ENCODE measurements around the gene SPATA31E1. TPM values are rescaled to one million over a fixed set of nuclear protein-coding genes. Genes with fewer than 3 reads are reported as not detected.

Gene SPATA31E1
- not detected for total RNA-seq
- polyA plus RNA-seq (ENCODE audit: insufficient read length in 6 of 6) = under 1 TPM in 1 of 6 donors, not detected in 5; 0.04 TPM
- long read RNA-seq, donor 1 = 0 reads
- long read RNA-seq, donor 2 = 0 reads
- long read RNA-seq, donor 3 = 0 reads
- long read RNA-seq, donor 4 = 0 reads
- long read RNA-seq, donor 5 = 0 reads
- long read RNA-seq, donor 6 = 0 reads
- long read RNA-seq, donor 7 = 0 reads
- long read RNA-seq, donor 8 = 0 reads
- long read RNA-seq, donor 9 = 0 reads
- long read RNA-seq, donor 10 = 0 reads
- long read RNA-seq, donor 11 = 0 reads
- long read RNA-seq, donor 12 = 0 reads

DNA sequence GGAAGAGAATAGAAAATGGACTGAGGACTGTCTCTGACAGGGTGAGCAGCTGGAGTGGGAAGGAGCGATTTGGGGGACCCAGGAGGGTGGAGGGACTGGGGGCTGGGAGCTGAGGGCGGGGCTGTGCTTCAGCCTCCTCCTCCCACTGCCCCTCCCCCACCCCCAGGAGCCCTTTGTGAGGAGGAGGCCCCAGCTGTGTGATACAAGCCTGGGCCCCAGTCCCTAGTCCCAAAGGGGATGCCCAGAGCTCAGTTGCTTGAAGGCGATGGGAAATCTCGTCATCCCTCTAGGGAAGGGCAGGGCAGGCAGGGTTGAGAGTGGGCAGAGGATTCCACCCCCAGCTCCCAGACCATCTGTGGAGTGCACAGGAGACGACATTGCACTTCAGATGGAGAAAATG is at the start of gene SPATA31E1:
Gene SPATA31E1, plus strand, starts transcription at position 251 of the 400 bp plus-strand sequence. Its CDS starts 15 bp downstream, at position 266.
- no peaks in the 10 kb centered on the region for H3K9me3 ChIP-seq
- H3K4me3 ChIP-seq = no peak within 1 kb of the TSS
- intact Hi-C loops (cut with DNase I) = no loop called here
- H3K27ac ChIP-seq = no peak within 1 kb of the TSS
- TF ChIP-seq, protein P1, sequence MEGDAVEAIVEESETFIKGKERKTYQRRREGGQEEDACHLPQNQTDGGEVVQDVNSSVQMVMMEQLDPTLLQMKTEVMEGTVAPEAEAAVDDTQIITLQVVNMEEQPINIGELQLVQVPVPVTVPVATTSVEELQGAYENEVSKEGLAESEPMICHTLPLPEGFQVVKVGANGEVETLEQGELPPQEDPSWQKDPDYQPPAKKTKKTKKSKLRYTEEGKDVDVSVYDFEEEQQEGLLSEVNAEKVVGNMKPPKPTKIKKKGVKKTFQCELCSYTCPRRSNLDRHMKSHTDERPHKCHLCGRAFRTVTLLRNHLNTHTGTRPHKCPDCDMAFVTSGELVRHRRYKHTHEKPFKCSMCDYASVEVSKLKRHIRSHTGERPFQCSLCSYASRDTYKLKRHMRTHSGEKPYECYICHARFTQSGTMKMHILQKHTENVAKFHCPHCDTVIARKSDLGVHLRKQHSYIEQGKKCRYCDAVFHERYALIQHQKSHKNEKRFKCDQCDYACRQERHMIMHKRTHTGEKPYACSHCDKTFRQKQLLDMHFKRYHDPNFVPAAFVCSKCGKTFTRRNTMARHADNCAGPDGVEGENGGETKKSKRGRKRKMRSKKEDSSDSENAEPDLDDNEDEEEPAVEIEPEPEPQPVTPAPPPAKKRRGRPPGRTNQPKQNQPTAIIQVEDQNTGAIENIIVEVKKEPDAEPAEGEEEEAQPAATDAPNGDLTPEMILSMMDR (IDR thresholded peaks at IDR 0.05) = no peak
- H3K4me1 ChIP-seq = no peaks in the 10 kb centered on the region
- ATAC-seq (no peak), DNase-seq (no peak)
- H3K27me3 ChIP-seq = no peaks in the 10 kb centered on the region
- no peaks in the 10 kb centered on the region for H3K36me3 ChIP-seq

DNA sequence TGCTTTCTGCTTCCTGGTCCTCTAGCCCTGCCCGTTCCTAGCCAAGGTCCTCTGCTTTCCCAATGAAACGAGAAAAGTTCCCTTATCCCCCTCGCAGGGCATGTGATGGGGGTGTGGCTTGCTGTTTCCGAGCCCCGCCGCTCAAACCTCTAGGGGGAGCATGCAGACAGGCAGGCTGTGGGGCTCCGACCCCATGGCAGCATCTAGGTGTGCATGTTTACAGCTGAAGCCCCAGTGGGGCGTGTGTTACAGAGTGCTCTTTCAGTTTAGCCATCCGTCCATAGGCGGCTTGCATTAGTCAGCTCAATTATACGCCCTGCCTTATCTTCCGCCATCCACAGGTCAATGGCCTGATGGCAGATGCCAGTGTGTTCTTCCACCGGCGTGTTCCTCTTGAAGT is 48.3 kb upstream of the SPATA31E1 start:
- H3K4me1 ChIP-seq = no peaks in the 10 kb centered on the region
- intact Hi-C loops (cut with DNase I) = no loop called here
- no peaks in the 10 kb centered on the region for H3K9me3 ChIP-seq
- no peak overlapping the region for H3K4me3 ChIP-seq
- no peaks in the 10 kb centered on the region for H3K36me3 ChIP-seq
- peaks cover 0 to 18% of the 10 kb centered on the region in 2 donors for H3K27me3 ChIP-seq
- no peak overlapping the region for H3K27ac ChIP-seq
- no peak for DNase-seq
- ATAC-seq = no peak
- TF ChIP-seq, protein P1 (IDR thresholded peaks at IDR 0.05) = no peak

DNA sequence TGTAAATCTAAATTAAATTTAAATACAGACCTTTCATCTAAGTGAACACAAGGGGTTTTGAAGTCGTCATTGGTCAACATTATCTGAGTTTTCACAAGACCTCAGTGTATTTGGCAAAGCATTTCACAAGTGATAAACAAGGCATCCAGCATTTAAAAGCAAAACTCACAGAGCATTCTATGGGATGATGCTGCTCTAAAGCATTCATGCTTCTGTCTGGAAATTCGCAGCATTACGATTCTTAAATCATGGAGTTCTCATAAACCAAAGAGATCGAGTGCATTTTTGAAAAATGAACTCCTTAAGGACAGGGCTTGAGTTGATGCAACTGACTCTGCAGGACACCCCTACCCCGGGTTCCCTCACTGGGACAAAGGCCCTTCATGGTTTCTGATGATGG is 46.1 kb upstream of the SPATA31E1 start:
- intact Hi-C loops (cut with DNase I) = no loop called here
- ATAC-seq = no peak
- no peak for DNase-seq
- Histone ChIP-seq H3K4me1 (no peaks in the 10 kb centered on the region), H3K4me3 (no peak overlapping the region), H3K27ac (no peak overlapping the region), H3K9me3 (no peaks in the 10 kb centered on the region), H3K36me3 (no peaks in the 10 kb centered on the region), H3K27me3 (peaks cover 0 to 18% of the 10 kb centered on the region in 2 donors)
- TF ChIP-seq, protein P1 (IDR thresholded peaks at IDR 0.05) = no peak

DNA sequence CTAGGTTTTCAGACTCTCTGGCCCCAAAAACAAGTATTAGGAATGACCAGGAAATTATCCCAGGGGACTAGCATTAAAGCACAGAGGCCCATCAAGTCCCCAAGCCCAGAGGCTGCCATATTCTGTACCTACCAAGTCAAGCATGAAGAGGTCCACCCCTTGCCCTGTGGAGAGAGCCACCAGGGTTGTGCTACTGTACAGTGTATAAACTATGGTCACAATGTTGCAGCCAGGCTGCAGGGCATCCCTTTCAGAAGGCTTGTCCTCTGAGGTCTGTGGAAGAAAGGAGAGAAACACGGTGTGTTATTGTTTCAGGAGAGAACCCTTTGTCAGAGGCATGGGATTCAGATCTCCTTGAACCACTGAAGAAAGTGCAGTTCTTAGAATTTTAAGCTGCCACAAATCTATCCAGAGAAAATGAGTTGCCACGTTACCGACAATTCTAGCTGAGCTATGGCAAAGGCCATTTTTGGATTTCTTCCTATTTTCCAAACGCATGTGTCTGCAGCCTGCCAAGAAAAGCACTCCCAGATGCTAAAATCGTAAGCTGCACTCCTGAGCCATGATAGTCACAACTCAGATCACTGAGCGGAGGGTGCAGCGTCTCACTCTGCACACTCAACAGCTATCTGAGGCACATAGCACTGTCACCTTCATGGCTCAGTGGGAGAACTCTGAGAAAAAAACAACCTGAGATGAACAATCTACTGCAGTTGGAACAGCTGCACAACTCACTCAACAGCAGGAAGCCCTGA is 45.5 kb upstream of the SPATA31E1 start:
- no peak overlapping the region for H3K4me3 ChIP-seq
- H3K4me1 ChIP-seq = no peaks in the 10 kb centered on the region
- no peak overlapping the region for H3K27ac ChIP-seq
- ATAC-seq = no peak
- peak in 2 of 4 donors; percentile 31 to 41 for DNase-seq
- intact Hi-C loops (cut with DNase I) = no loop called here
- H3K36me3 ChIP-seq = no peaks in the 10 kb centered on the region
- H3K27me3 ChIP-seq = peaks cover 0 to 18% of the 10 kb centered on the region in 2 donors
- H3K9me3 ChIP-seq = no peaks in the 10 kb centered on the region
- TF ChIP-seq, protein P1 (IDR thresholded peaks at IDR 0.05) = no peak

DNA sequence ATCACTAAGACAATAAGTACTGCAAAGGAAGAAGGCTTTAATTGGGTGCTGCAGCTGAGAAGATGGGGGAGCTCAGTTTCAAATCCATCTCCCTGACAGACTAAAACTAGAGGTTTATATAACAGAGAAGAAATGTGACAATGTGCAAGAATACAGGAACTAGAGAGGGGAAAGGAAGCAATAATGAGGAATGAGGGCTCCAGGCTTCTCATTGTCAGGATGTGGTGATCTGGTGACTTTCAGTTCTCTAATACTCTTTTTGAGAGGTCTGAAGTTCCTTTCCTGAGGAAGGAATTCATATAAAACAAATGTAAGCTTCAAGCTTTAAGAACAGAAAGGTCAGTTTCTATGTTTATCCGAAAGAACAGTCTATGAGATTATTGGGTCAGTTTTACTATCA is 42.5 kb upstream of the SPATA31E1 start:
- TF ChIP-seq, protein P1 (IDR thresholded peaks at IDR 0.05) = no peak
- H3K4me1 ChIP-seq = no peaks in the 10 kb centered on the region
- intact Hi-C loops (cut with DNase I) = no loop called here
- no peaks in the 10 kb centered on the region for H3K36me3 ChIP-seq
- ATAC-seq (peak; percentile 43), DNase-seq (no peak)
- peaks cover 0 to 19% of the 10 kb centered on the region in 2 donors for H3K27me3 ChIP-seq
- H3K4me3 ChIP-seq = no peak overlapping the region
- no peaks in the 10 kb centered on the region for H3K9me3 ChIP-seq
- H3K27ac ChIP-seq = no peak overlapping the region
